GM13976 (cell line): Measurements from ENCODE around the gene ADAMTS16.

Experiments
- DNase-seq: peaks from one replicate; pipeline ENCODE4 v3.0.0; 2012; ENCODE audit warnings: low spot score
- CTCF ChIP-seq: IDR thresholded peaks from 2 replicates; pipeline ENCODE4 v1.5.1; 2012; ENCODE audit warnings: borderline replicate concordance, mild to moderate bottlenecking; ENCODE audit not compliant: insufficient read depth; ENCODE audit errors: extremely low read depth, missing control alignments, control extremely low read depth
- in situ Hi-C: fragments of 300-500 bp; cut with MboI; formaldehyde crosslinking; loops from one replicate; pipeline ENCODE4 v1.12.0; 2022; ENCODE audit warnings: low sequenced_read_pairs, mixed read lengths, inconsistent platforms; ENCODE audit not compliant: unreplicated experiment

ADAMTS16 gene

GRCh38 chr5:5348135-5348534 lies 208.0 kb downstream of the ADAMTS16 start:
- in situ Hi-C loops, result no loop called here
- no peak for DNase-seq
- no peak for TF ChIP-seq CTCF

DNA sequence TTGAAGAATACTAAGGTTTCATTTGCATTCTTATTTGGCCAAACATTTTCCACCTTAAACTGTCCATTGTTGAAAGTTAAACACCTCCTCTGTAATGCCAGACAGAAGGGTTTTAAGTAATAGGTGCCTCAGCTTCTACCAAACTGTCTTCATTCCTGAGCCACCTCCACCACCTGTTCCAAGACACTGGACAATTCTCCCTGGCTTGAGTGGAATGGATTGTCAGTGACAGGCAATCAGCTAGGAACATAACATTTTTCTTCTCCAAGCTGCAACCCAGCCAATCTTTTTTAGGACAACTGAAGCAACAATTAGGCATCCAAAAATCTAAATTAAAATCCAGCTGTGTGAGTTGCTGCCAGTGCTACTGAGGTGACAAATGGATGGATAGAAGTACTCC lies 208.4 kb downstream of the ADAMTS16 start:
- DNase-seq, result no peak
- in situ Hi-C loops, result no loop called here
- no peak for TF ChIP-seq CTCF

- no peak for TF ChIP-seq CTCF
- DNase-seq, result no peak
- in situ Hi-C loops, result no loop called here
Observed at GRCh38 chr5:5350101-5350500, 210.0 kb downstream of the ADAMTS16 start.

DNA sequence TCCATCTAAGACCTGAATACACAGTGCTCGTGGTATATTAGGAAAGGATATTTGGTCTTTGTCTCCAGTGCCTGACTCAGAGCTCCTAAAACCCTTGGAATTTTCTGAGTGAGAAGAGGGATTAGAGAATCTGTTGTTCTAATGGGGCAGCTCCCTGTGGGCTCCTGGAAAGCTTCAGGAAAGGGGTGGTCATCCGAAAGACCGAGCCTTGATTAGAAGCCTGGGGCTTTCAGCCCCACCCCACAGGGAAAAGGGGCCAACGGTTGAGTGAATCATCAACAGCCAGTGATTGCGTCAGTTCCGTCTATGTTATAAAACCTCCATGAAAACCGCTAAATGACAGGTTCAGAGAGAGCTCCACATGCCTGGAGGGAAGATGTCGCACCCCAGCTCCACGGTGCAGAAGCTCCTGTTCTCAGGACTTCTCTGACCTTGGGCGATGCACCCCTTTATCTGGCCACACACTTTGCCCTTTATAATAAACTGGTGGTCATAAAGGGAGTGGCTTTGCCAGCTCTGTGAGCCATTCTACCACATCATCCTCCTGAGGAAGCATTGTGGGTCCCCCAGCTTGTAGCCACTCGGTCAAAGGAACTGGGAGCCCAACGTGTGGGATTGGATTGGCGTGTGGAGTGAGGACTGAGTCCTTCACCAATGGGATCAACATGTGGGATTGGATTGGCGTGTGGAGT lies 211.3 kb downstream of the ADAMTS16 start:
- TF ChIP-seq CTCF, result no peak
- in situ Hi-C loops, result no loop called here
- DNase-seq, result no peak

- in situ Hi-C loops, result no loop called here
- no peak for TF ChIP-seq CTCF
- DNase-seq, result no peak
Observed at GRCh38 chr5:5352675-5353074, 212.5 kb downstream of the ADAMTS16 start.

GRCh38 chr5:5353681-5354080 lies 213.6 kb downstream of the ADAMTS16 start:
- DNase-seq, result no peak
- in situ Hi-C loops, result no loop called here
- TF ChIP-seq CTCF, result no peak
